Measurements from ENCODE around the gene SLC5A6. TPM values are rescaled to one million over a fixed set of nuclear protein-coding genes. Genes with fewer than 3 reads are reported as not detected.

The SLC5A6 gene
- total and polyA plus RNA-seq, 3 experiments from 2014 or later: 21.0 to 110 (median 109) TPM

Other genes with a start within 250 kb of the SLC5A6 start
- gene MAPRE3, start 241.6 kb downstream of the SLC5A6 start, total RNA-seq: 1 to 10 TPM; 2.4 to 3.0 TPM
- gene MAPRE3, start 241.6 kb downstream of the SLC5A6 start, polyA plus RNA-seq: 2.0 TPM
- gene TMEM214, start 179.3 kb downstream of the SLC5A6 start, total RNA-seq: 10 to 100 TPM; 67.6 to 71.7 TPM
- gene TMEM214, start 179.3 kb downstream of the SLC5A6 start, polyA plus RNA-seq: 36.3 TPM
- 10 to 100 TPM; 16.0 to 17.3 TPM for gene AGBL5, start 160.6 kb downstream of the SLC5A6 start, total RNA-seq
- gene AGBL5, start 160.6 kb downstream of the SLC5A6 start, polyA plus RNA-seq: 11.5 TPM
- 100 to 1,000 TPM; 346 to 353 TPM for gene OST4, start 140.6 kb downstream of the SLC5A6 start, total RNA-seq
- 907 TPM for gene OST4, start 140.6 kb downstream of the SLC5A6 start, polyA plus RNA-seq
- under 1 TPM; 0.79 to 0.89 TPM for gene EMILIN1, start 133.7 kb downstream of the SLC5A6 start, total RNA-seq
- gene EMILIN1, start 133.7 kb downstream of the SLC5A6 start, polyA plus RNA-seq: 0.85 TPM
- 10 to 100 TPM; 14.5 to 17.8 TPM for gene KHK, start 125.5 kb downstream of the SLC5A6 start, total RNA-seq
- gene KHK, start 125.5 kb downstream of the SLC5A6 start, polyA plus RNA-seq: 6.5 TPM
- 1 to 10 TPM; 2.7 to 3.5 TPM for gene CGREF1, start 93.1 kb downstream of the SLC5A6 start, total RNA-seq
- 0.17 TPM for gene CGREF1, start 93.1 kb downstream of the SLC5A6 start, polyA plus RNA-seq
- gene ABHD1, start 88.5 kb downstream of the SLC5A6 start, total RNA-seq: under 1 TPM; 0.33 to 0.90 TPM
- gene ABHD1, start 88.5 kb downstream of the SLC5A6 start, polyA plus RNA-seq: 1.4 TPM
- gene PREB, start 77.6 kb downstream of the SLC5A6 start, total RNA-seq: 10 to 100 TPM; 79.5 to 80.6 TPM
- 68.6 TPM for gene PREB, start 77.6 kb downstream of the SLC5A6 start, polyA plus RNA-seq
- not detected for gene PRR30, start 72.9 kb downstream of the SLC5A6 start, total RNA-seq
- not detected for gene PRR30, start 72.9 kb downstream of the SLC5A6 start, polyA plus RNA-seq
- not detected for gene TCF23, start 63.3 kb downstream of the SLC5A6 start, total RNA-seq
- gene TCF23, start 63.3 kb downstream of the SLC5A6 start, polyA plus RNA-seq: not detected
- 100 to 1,000 TPM; 101 to 106 TPM for gene ATRAID, start 227 bp downstream of the SLC5A6 start, total RNA-seq
- 296 TPM for gene ATRAID, start 227 bp downstream of the SLC5A6 start, polyA plus RNA-seq
- gene CAD, start 5.1 kb upstream of the SLC5A6 start, total RNA-seq: 100 to 1,000 TPM; 147 to 154 TPM
- 27.0 TPM for gene CAD, start 5.1 kb upstream of the SLC5A6 start, polyA plus RNA-seq
- gene SLC30A3, start 50.8 kb upstream of the SLC5A6 start, total RNA-seq: under 1 TPM; 0.33 to 0.55 TPM
- not detected for gene SLC30A3, start 50.8 kb upstream of the SLC5A6 start, polyA plus RNA-seq
- gene DNAJC5G, start 63.2 kb upstream of the SLC5A6 start, total RNA-seq: not detected
- gene DNAJC5G, start 63.2 kb upstream of the SLC5A6 start, polyA plus RNA-seq: not detected
- under 1 TPM; 0.22 TPM for gene TRIM54, start 70.2 kb upstream of the SLC5A6 start, total RNA-seq
- gene TRIM54, start 70.2 kb upstream of the SLC5A6 start, polyA plus RNA-seq: not detected
- gene UCN, start 96.2 kb upstream of the SLC5A6 start, total RNA-seq: 1 to 10 TPM; 1.7 to 2.6 TPM
- 0.71 TPM for gene UCN, start 96.2 kb upstream of the SLC5A6 start, polyA plus RNA-seq
- 10 to 100 TPM; 85.9 to 86.4 TPM for gene MPV17, start 110.8 kb upstream of the SLC5A6 start, total RNA-seq
- 118 TPM for gene MPV17, start 110.8 kb upstream of the SLC5A6 start, polyA plus RNA-seq
- 10 to 100 TPM; 76.7 to 81.7 TPM for gene GTF3C2, start 144.5 kb upstream of the SLC5A6 start, total RNA-seq
- gene GTF3C2, start 144.5 kb upstream of the SLC5A6 start, polyA plus RNA-seq: 43.5 TPM
- gene EIF2B4, start 158.1 kb upstream of the SLC5A6 start, total RNA-seq: 10 to 100 TPM; 46.6 to 47.1 TPM
- gene EIF2B4, start 158.1 kb upstream of the SLC5A6 start, polyA plus RNA-seq: 32.7 TPM
- 100 to 1,000 TPM; 122 to 130 TPM for gene SNX17, start 158.3 kb upstream of the SLC5A6 start, total RNA-seq
- gene SNX17, start 158.3 kb upstream of the SLC5A6 start, polyA plus RNA-seq: 211 TPM
- 1 to 10 TPM; 9.2 to 9.9 TPM for gene ZNF513, start 168.5 kb upstream of the SLC5A6 start, total RNA-seq
- gene ZNF513, start 168.5 kb upstream of the SLC5A6 start, polyA plus RNA-seq: 4.7 TPM
- gene PPM1G, start 197.3 kb upstream of the SLC5A6 start, total RNA-seq: 100 to 1,000 TPM; 189 to 191 TPM
- gene PPM1G, start 197.3 kb upstream of the SLC5A6 start, polyA plus RNA-seq: 104 TPM
- gene NRBP1, start 216.4 kb upstream of the SLC5A6 start, total RNA-seq: 10 to 100 TPM; 77.2 to 81.0 TPM
- gene NRBP1, start 216.4 kb upstream of the SLC5A6 start, polyA plus RNA-seq: 128 TPM
- gene KRTCAP3, start 230.1 kb upstream of the SLC5A6 start, total RNA-seq: 1 to 10 TPM; 4.0 to 5.4 TPM
- 0.71 TPM for gene KRTCAP3, start 230.1 kb upstream of the SLC5A6 start, polyA plus RNA-seq